HEK293T (cell line): ENCODE data around the gene FUT7.

ENCODE experiments used
- CTCF ChIA-PET: fragments of 350-600 bp; formaldehyde crosslinking; extraction: SDS; loops from one replicate; lab custom pipeline; 2021; ENCODE audit warnings: antibody characterized with exemption, inconsistent platforms; lab: Yijun Ruan, JAX
- POLR2A ChIA-PET: fragments of 350-600 bp; formaldehyde crosslinking; extraction: SDS; loops from one replicate; lab custom pipeline; 2020; ENCODE audit warnings: antibody characterized with exemption, inconsistent platforms; lab: Yijun Ruan, JAX
- DNase-seq: peaks from one replicate; pipeline ENCODE4 v3.0.0; 2012; ENCODE audit warnings: mixed read lengths; ENCODE audit errors: extremely low spot score
- ARNT ChIP-seq: fragments of 450-650 bp; IDR thresholded peaks from 2 replicates; pipeline ENCODE4 v1.6.1; 2017; ENCODE audit warnings: mild to moderate bottlenecking
- BHLHE40 ChIP-seq: fragments of 450-650 bp; IDR thresholded peaks from 2 replicates; pipeline ENCODE4 v1.6.1; 2016; ENCODE audit warnings: mild to moderate bottlenecking, moderate library complexity, borderline replicate concordance
- CTBP1 ChIP-seq: fragments of 450-650 bp; IDR thresholded peaks from 2 replicates; pipeline ENCODE4 v1.6.1; 2016; ENCODE audit warnings: borderline replicate concordance
- ELF4 ChIP-seq: fragments of 450-650 bp; IDR thresholded peaks from 2 replicates; pipeline ENCODE4 v1.6.1; 2017; ENCODE audit warnings: antibody characterized with exemption
- FOXA1 ChIP-seq: fragments of 450-650 bp; IDR thresholded peaks from 2 replicates; pipeline ENCODE4 v1.6.1; 2016; ENCODE audit warnings: mild to moderate bottlenecking
- FOXK2 ChIP-seq: fragments of 450-650 bp; IDR thresholded peaks from 2 replicates; pipeline ENCODE4 v1.6.1; 2016; ENCODE audit warnings: mild to moderate bottlenecking
- FOXM1 ChIP-seq: fragments of 450-650 bp; IDR thresholded peaks from 2 replicates; pipeline ENCODE4 v1.6.1; 2017; ENCODE audit warnings: mild to moderate bottlenecking, borderline replicate concordance
- HDGF ChIP-seq: fragments of 450-650 bp; IDR thresholded peaks from 2 replicates; pipeline ENCODE4 v1.6.1; 2017; ENCODE audit warnings: antibody characterized with exemption, borderline replicate concordance
- L3MBTL2 ChIP-seq: fragments of 450-650 bp; conservative IDR thresholded peaks from 2 replicates; pipeline ENCODE4 v1.6.1; 2016; ENCODE audit warnings: mild to moderate bottlenecking
- LEF1 ChIP-seq: fragments of 450-650 bp; IDR thresholded peaks from 2 replicates; pipeline ENCODE4 v1.6.1; 2017; ENCODE audit warnings: mild to moderate bottlenecking, borderline replicate concordance
- NFRKB ChIP-seq: fragments of 450-650 bp; IDR thresholded peaks from 2 replicates; pipeline ENCODE4 v1.6.1; 2016; ENCODE audit warnings: mild to moderate bottlenecking, moderate library complexity
- PKNOX1 ChIP-seq: fragments of 450-650 bp; IDR thresholded peaks from 2 replicates; pipeline ENCODE4 v1.6.1; 2016
- SP1 ChIP-seq: fragments of 450-650 bp; IDR thresholded peaks from 2 replicates; pipeline ENCODE4 v1.6.1; 2017
- SUZ12 ChIP-seq: fragments of 450-650 bp; IDR thresholded peaks from 2 replicates; pipeline ENCODE4 v1.6.1; 2016; ENCODE audit warnings: mild to moderate bottlenecking
- TARDBP ChIP-seq: fragments of 450-650 bp; IDR thresholded peaks from 2 replicates; pipeline ENCODE4 v1.6.1; 2016
- ZNF384 ChIP-seq: fragments of 450-650 bp; IDR thresholded peaks from 2 replicates; pipeline ENCODE4 v1.6.1; 2016

Gene FUT7

GRCh38 chr9:136996361-136997292 lies 35.3 kb downstream of the FUT7 start, which contains the start of gene CLIC3:
TSS of gene CLIC3 (minus strand) at chr9:136996568. CDS start at chr9:136996543, 25 bp downstream.
- CTCF ChIA-PET, result interaction anchor here (1.0 kb wide), 1 partner anchor 49 kb away, joined by 5 read pairs; no protein-coding TSS in a partner anchor
- POLR2A ChIA-PET, result no interaction called here
- TF ChIP-seq SUZ12, result no peak
- TF ChIP-seq ZNF384, result no peak
- TF ChIP-seq TARDBP, result no peak
- TF ChIP-seq PKNOX1, result no peak
- TF ChIP-seq ELF4, result no peak
- no peak for DNase-seq

GRCh38 chr9:136995772-136996311 lies 36.0 kb downstream of the FUT7 start:
- ChIA-PET POLR2A (no interaction called here), CTCF (interaction anchor here (1.0 kb wide), 1 partner anchor 48 kb away, joined by 5 read pairs; no protein-coding TSS in a partner anchor)
- no peak for DNase-seq
- no peak for TF ChIP-seq LEF1
- no peak for TF ChIP-seq FOXM1
- TF ChIP-seq L3MBTL2, result no peak
- TF ChIP-seq HDGF, result no peak
- TF ChIP-seq NFRKB, result no peak
- TF ChIP-seq ZNF384, result no peak
- TF ChIP-seq SUZ12, result no peak
- TF ChIP-seq ELF4, result no peak
- no peak for TF ChIP-seq SP1
- TF ChIP-seq FOXA1, result no peak
- no peak for TF ChIP-seq CTBP1
- no peak for TF ChIP-seq ARNT
- no peak for TF ChIP-seq BHLHE40
- no peak for TF ChIP-seq TARDBP
- TF ChIP-seq PKNOX1, result no peak
- TF ChIP-seq FOXK2, result no peak

- ChIA-PET POLR2A (no interaction called here), CTCF (no interaction called here)
- no peak for DNase-seq
- TF ChIP-seq HDGF (no peak), FOXK2 (no peak), NFRKB (no peak), SP1 (no peak), FOXA1 (no peak)
Measured at GRCh38 chr9:136995362-136995761, 36.5 kb downstream of the FUT7 start.

- no peak for DNase-seq
- no peak for TF ChIP-seq PKNOX1
- TF ChIP-seq CTBP1, result no peak
- TF ChIP-seq FOXK2, result no peak
- no peak for TF ChIP-seq NFRKB
- TF ChIP-seq BHLHE40, result no peak
- ChIA-PET CTCF (no interaction called here), POLR2A (no interaction called here)
Measured at GRCh38 chr9:136994888-136995230, 37.0 kb downstream of the FUT7 start.

GRCh38 chr9:136994180-136994887 lies 37.6 kb downstream of the FUT7 start:
- DNase-seq, result no peak
- CTCF ChIA-PET, result interaction anchor here (1.0 to 2.8 kb wide), 2 partner anchors 35 to 46 kb away, joined by 4 to 14 read pairs; partner anchors contain the start of gene ABCA2
- POLR2A ChIA-PET, result interaction anchor here (1.4 kb wide), 1 partner anchor 17 kb away, joined by 6 read pairs; no protein-coding TSS in a partner anchor
- TF ChIP-seq BHLHE40, result no peak
- TF ChIP-seq HDGF, result no peak
- no peak for TF ChIP-seq ELF4
- TF ChIP-seq L3MBTL2, result no peak
- TF ChIP-seq TARDBP, result no peak
- no peak for TF ChIP-seq PKNOX1

GRCh38 chr9:136992819-136993369 lies 39.0 kb downstream of the FUT7 start:
- POLR2A ChIA-PET, result interaction anchor here (0.6 to 2.0 kb wide), 16 partner anchors 9 to 94 kb away, joined by 3 to 23 read pairs (median 4); partner anchors contain the start of genes LCNL1, MAN1B1 and PTGDS
- TF ChIP-seq CTBP1, result no peak
- no peak for TF ChIP-seq HDGF
- no peak for TF ChIP-seq FOXM1
- TF ChIP-seq BHLHE40, result no peak
- TF ChIP-seq FOXA1, result no peak
- TF ChIP-seq ZNF384, result no peak
- TF ChIP-seq L3MBTL2, result no peak; the same call in 1 of the 2 replicates
- no peak for TF ChIP-seq ELF4
- no peak for TF ChIP-seq LEF1
- no peak for TF ChIP-seq ARNT
- TF ChIP-seq PKNOX1, result no peak
- no peak for TF ChIP-seq SP1
- no peak for TF ChIP-seq NFRKB
- TF ChIP-seq FOXK2, result no peak
- TF ChIP-seq SUZ12, result no peak
- CTCF ChIA-PET, result interaction anchor here (2.8 kb wide), 1 partner anchor 36 kb away, joined by 14 read pairs; the partner anchor contains the start of gene ABCA2
- no peak for DNase-seq
